Heart right ventricle (tissue), 16 donors: ENCODE data around the gene TCF25. TPM values are rescaled to one million over a fixed set of nuclear protein-coding genes. Genes with fewer than 3 reads are reported as not detected.

Experiments used
- ATAC-seq, 8 donors: fragments of 200-7000 bp; cut with Tn5 transposase; one replicate each; pipeline ENCODE4 v1.9.1; 2020; ENCODE audit warnings: mild to moderate bottlenecking in 8 of 8, moderate library complexity in 8 of 8, moderate number of reproducible peaks in 1 of 8
- DNase-seq, 2 donors: peaks; one replicate each; pipeline ENCODE4 v3.0.0-alpha.2; 2020
- H3K27ac ChIP-seq, 10 donors: fragments of 200-600 bp; sonication (generic) in 2 of 10; one replicate each; pipeline versions ENCODE4 v1.5.0 to v1.8.0; 2020 to 2022; ENCODE audit warnings: mild to moderate bottlenecking in 3 of 10
- H3K27me3 ChIP-seq, 7 donors: fragments of 200-600 bp; one replicate each; pipeline ENCODE4 v1.8.0; 2021 to 2022; ENCODE audit warnings: mild to moderate bottlenecking in 2 of 7
- H3K36me3 ChIP-seq, 9 donors: fragments of 200-600 bp; sonication (generic) in 1 of 9; one replicate each; pipeline versions ENCODE4 v1.5.0 to v1.8.0; 2020 to 2022; ENCODE audit warnings: mild to moderate bottlenecking in 2 of 9
- H3K4me1 ChIP-seq, 9 donors: fragments of 200-600 bp; sonication (generic) in 1 of 9; one replicate each; pipeline versions ENCODE4 v1.5.0 to v1.8.0; 2020 to 2022; ENCODE audit warnings: mild to moderate bottlenecking in 4 of 9
- H3K4me3 ChIP-seq, 10 donors: fragments of 200-600 bp; sonication (generic) in 2 of 10; one replicate each; pipeline versions ENCODE4 v1.5.0 to v1.8.0; 2020 to 2022; ENCODE audit warnings: mild to moderate bottlenecking in 7 of 10, moderate library complexity in 2 of 10
- H3K9me3 ChIP-seq, 11 donors: fragments of 200-600 bp in 10 of 11; sonication (generic) in 2 of 11; one replicate each; pipeline versions ENCODE4 v1.5.0 to v1.8.0; 2013 to 2022; ENCODE audit warnings: mild to moderate bottlenecking in 2 of 11, control low read depth in 1 of 11, moderate library complexity in 1 of 11
- WGBS, 2 donors: extraction: QIAGEN DNeasy Blood & Tissue Kit; methylation state at CpG; one replicate each; pipeline ENCODE4 v1.1.7; 2013; ENCODE audit warnings: inconsistent platforms in 1 of 2; 5-methylcytosine and 5-hydroxymethylcytosine counted together
- intact Hi-C, 10 donors: fragments of 100-400 bp; cut with DNase I; formaldehyde crosslinking; loops; one replicate each; pipeline versions ENCODE4 v1.11.1 to v1.14.2; 2022
- polyA plus RNA-seq, 2 donors: library from polyadenylated mRNA; stranded (reverse); fragments of 200-250 nt; gene quantifications; one replicate each; pipeline ENCODE4 v1.2.3, GENCODE V29; 2013
- total RNA-seq, 10 donors: library from RNA; stranded (reverse); fragmentation: NEBNext Ultra II Directional in 3 of 10; extraction: Animal tissue kit (Norgen Biotek cat#: 25700) in 3 of 10; gene quantifications; one replicate each; pipeline versions ENCODE4 v1.2.1 to v1.2.4, GENCODE V29; 2021 to 2023
- TF ChIP-seq, protein P1 (sequence below), 9 donors: fragments of 200-600 bp; sonication (generic) in 2 of 9; IDR thresholded peaks; one replicate each; pipeline versions ENCODE4 v1.5.0 to v1.8.0; 2021 to 2022; ENCODE audit warnings: antibody characterized with exemption in 9 of 9, mild to moderate bottlenecking in 5 of 9, moderate library complexity in 1 of 9
- donor health status: Arrhythmogenic right ventricular cardiomyopathy.
- donor health status: ischemic (EF 13 %, LVEDD 7.1; RV severe dilation, severe dysfunction).
- donor health status: healthy with polysubstance abuse.
- donor health status: DM: no; HTN: yes; CAD: no.
- donor health status: DM: no; HTN: no; CAD: no.
- donor health status: ischemic (EF 25% LVEDD 6.9; RV normal size, moderate dysfunction).
- donor health status: ischemic (EF 25% LVEDD 5.7; RV mildly dilated, moderate dysfunction).
- donor health status: healthy.
- donor health status: DM: yes; HTN: yes; CAD: no.
- donor health status: Ischemic cardiomyopathy.
- donor health status: ischemic (EF 35%, LVEDD 5.7; RV mildly dilated, moderate dysfunction).
- donor health status: nonischemic (EF 11% LVEDD 7.7; RV severe dilation, severe dysfunction).
- donor health status: DM: yes; HTN: yes; CAD: no.
- donor health status: PGD.
- donor health status: ischemic (EF 29% LVEDD 5.4; RV normal size, mild dysfunction).
- donor health status: nonischemic (EF 23%, LVEDD 6.1; RV moderate dilation, normal function).

Gene TCF25
- total and polyA plus RNA-seq, 12 donors: 77.5 to 112 (median 94.8) TPM

DNA sequence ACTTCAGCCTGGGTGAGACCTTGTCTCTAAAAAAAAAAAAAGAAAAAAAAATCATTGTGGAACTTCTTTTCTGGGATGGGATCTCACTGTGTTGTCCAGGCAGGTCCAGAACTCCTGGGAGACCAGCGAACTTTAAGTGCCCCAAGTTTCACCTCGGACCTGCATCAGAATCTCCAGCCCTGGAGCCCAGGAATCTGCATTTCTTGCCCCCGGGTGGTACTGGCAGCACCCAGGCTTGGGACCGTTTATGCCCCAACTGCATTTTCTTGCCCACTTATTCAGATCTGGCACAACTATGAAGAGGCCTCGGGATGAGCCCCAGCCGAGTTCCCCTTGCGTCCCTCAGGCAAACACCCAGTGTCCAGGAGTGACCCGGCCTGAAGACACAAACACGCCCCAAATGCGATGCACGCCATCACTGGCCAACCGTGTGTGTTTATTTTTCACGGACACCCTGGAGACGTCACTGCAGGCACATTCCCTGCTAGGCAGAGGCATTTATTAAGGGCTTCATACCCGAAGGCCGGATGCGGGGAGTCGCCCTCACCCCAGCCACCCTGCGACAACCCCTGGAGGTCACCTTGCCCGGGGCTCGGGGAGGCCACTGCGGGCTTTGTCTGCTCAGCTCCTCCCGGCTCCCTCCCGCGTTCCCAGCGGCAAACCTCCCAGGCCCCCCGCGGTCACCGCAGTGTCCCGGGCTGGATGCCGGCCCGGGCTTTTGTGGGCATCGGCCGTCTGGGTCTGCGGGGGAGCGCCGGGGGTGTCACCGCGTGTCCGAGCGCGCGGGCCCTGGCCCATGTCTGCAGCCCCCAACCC lies 45.8 kb upstream of the TCF25 start:
- 6 to 7% methylated on average over 30 to 43 of the region's 43 CpGs for WGBS, 2 donors
- TF ChIP-seq, protein P1, sequence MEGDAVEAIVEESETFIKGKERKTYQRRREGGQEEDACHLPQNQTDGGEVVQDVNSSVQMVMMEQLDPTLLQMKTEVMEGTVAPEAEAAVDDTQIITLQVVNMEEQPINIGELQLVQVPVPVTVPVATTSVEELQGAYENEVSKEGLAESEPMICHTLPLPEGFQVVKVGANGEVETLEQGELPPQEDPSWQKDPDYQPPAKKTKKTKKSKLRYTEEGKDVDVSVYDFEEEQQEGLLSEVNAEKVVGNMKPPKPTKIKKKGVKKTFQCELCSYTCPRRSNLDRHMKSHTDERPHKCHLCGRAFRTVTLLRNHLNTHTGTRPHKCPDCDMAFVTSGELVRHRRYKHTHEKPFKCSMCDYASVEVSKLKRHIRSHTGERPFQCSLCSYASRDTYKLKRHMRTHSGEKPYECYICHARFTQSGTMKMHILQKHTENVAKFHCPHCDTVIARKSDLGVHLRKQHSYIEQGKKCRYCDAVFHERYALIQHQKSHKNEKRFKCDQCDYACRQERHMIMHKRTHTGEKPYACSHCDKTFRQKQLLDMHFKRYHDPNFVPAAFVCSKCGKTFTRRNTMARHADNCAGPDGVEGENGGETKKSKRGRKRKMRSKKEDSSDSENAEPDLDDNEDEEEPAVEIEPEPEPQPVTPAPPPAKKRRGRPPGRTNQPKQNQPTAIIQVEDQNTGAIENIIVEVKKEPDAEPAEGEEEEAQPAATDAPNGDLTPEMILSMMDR (IDR thresholded peaks at IDR 0.05): no peak
- intact Hi-C loops: no loop called here
- ATAC-seq (peak; percentile 61 to 88 (median 72)), DNase-seq (peak; percentile 50 to 62)
- peaks cover 0 to 18% (median 13%) of the 10 kb centered on the region in 9 donors for H3K4me1 ChIP-seq
- H3K27ac ChIP-seq: peak overlapping the region; percentile 49 to 89 (median 86)
- peak overlapping the region; percentile 25 to 67 (median 59) for H3K4me3 ChIP-seq
- H3K9me3 ChIP-seq: no peaks in the 10 kb centered on the region
- peaks cover 0 to 26% (median 0%) of the 10 kb centered on the region in 7 donors for H3K27me3 ChIP-seq
- H3K36me3 ChIP-seq: no peaks in the 10 kb centered on the region

DNA sequence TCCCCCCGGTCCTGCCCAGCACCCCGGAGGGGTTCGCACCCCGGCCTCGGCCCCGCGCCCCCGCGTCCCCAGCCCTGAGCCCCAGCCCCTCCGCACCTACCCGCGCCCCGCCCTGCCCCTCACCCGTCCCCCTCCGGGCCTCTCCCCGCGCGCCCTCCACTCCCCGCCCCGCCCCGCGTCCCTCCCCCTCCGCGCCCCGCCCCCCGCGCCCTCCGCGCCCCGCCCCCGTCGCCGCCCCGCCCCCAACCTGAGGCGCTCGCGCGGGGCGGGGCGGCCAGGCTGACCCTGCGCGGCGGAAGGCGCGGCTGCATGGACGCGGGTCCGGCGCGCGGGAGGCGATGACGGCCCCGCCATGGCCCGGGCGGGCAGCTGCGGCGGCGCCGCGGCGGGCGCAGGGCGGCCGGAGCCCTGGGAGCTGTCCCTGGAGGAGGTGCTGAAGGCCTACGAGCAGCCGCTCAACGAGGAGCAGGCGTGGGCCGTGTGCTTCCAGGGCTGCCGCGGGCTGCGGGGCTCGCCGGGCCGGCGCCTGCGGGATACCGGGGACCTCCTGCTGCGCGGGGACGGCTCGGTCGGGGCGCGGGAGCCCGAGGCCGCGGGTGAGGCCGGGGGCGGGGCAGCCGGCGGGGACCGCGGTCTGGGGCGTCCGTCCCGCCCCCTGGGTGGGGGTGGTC lies 45.1 kb upstream of the TCF25 start, which contains the start of gene SPIRE2:
Gene SPIRE2 (plus strand): TSS at position 277 of the 671 bp plus-strand sequence. CDS start 76 bp downstream, at position 353.
- ATAC-seq: peak; percentile 74 to 89 (median 84)
- intact Hi-C loops: no loop called here
- Histone ChIP-seq H3K4me1 (peaks cover 0 to 18% (median 13%) of the 10 kb centered on the region in 9 donors), H3K9me3 (no peaks in the 10 kb centered on the region), H3K27me3 (peaks cover 0 to 26% (median 0%) of the 10 kb centered on the region in 7 donors), H3K36me3 (no peaks in the 10 kb centered on the region), H3K27ac (peak within 1 kb of the TSS; percentile 49 to 89 (median 86)), H3K4me3 (peak within 1 kb of the TSS; percentile 25 to 67 (median 59))
- 0 to 1% methylated on average over 45 to 94 of the region's 98 CpGs for WGBS, 2 donors
- TF ChIP-seq, protein P1 (IDR thresholded peaks at IDR 0.05): no peak
- peak; percentile 81 to 82 for DNase-seq

DNA sequence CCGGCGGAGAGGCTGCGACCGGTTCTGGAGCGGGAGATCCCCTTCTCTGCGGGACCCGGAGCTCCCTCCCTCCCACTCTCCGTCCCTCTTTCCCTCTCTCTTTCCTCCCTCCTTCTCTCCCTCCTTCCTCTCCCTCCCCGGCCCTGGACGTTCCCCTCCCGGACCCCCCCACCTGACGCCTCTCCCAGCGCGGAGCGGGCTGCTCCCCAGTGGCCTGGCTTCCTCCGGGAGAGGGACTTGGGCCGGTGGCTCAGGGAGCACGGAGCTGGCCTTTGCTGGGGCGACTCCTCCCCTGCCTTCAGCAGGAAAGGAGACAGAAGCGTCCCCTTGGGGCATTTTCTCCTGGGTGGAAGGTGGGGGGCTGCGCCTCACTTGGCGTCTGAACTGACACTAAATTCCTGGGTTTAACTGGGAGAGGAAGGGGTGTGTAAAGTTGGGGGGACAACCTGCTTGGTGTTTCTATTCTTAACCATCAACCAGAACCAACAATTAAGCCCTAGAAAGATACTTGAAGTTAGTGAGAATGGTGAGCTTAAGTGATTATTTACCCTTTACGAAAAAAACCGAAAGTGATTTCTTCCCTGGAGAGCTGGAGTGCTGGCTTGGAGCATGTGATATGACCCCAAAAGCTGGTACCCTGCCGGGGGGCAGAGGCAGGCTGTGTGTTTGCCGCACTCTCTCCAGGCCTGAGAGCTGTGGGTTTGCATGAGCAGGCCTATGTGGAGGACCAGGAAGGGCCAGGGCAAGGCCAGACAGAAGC lies 44.3 kb upstream of the TCF25 start:
- no peak for DNase-seq
- peak in 1 of 8 donors; percentile 2 for ATAC-seq
- peaks cover 0 to 26% (median 0%) of the 10 kb centered on the region in 7 donors for H3K27me3 ChIP-seq
- intact Hi-C loops: no loop called here
- WGBS, 2 donors: 17 to 23% methylated on average over 16 to 26 of the region's 26 CpGs
- peaks cover 0 to 18% (median 13%) of the 10 kb centered on the region in 9 donors for H3K4me1 ChIP-seq
- peak overlapping the region in 1 of 10 donors; percentile 22 for H3K27ac ChIP-seq
- H3K36me3 ChIP-seq: no peaks in the 10 kb centered on the region
- TF ChIP-seq, protein P1 (IDR thresholded peaks at IDR 0.05): no peak
- no peaks in the 10 kb centered on the region for H3K9me3 ChIP-seq
- H3K4me3 ChIP-seq: peak overlapping the region in 9 of 10 donors; percentile 27 to 48 (median 34)
